HEK293 (cell line): ENCODE data around the gene FLYWCH1.

Experiments
- BCL11B ChIP-seq: fragments of 450-650 bp; formaldehyde crosslinking; IDR thresholded peaks from 2 replicates; pipeline ENCODE4 v1.5.1; 2016; ENCODE audit warnings: low read depth, missing biosample characterization, missing genetic modification characterization
- ELK4 ChIP-seq: IDR thresholded peaks from 2 replicates; pipeline ENCODE4 v1.6.1; 2011; ENCODE audit warnings: mild to moderate bottlenecking, low read depth, low read length, borderline replicate concordance
- FEZF1 ChIP-seq: fragments of 450-650 bp; formaldehyde crosslinking; IDR thresholded peaks from 2 replicates; pipeline ENCODE4 v1.5.1; 2016; ENCODE audit warnings: missing biosample characterization, missing genetic modification characterization
- MEIS1 ChIP-seq: sonication (generic); formaldehyde crosslinking; IDR thresholded peaks from 2 replicates; pipeline ENCODE4 v1.8.1; 2022; ENCODE audit warnings: missing genetic modification reagents, mild to moderate bottlenecking, borderline replicate concordance
- SCRT2 ChIP-seq: fragments of 450-650 bp; formaldehyde crosslinking; IDR thresholded peaks from 2 replicates; pipeline ENCODE4 v1.5.1; 2016; ENCODE audit warnings: missing biosample characterization, missing genetic modification characterization
- ZBTB10 ChIP-seq: fragments of 450-650 bp; formaldehyde crosslinking; IDR thresholded peaks from 2 replicates; pipeline ENCODE4 v1.5.1; 2016; ENCODE audit warnings: missing biosample characterization, missing genetic modification characterization
- ZBTB11 ChIP-seq: fragments of 450-650 bp; formaldehyde crosslinking; conservative IDR thresholded peaks from 2 replicates; pipeline ENCODE4 v1.5.1; 2016; ENCODE audit warnings: low read depth, missing biosample characterization, missing genetic modification characterization
- ZNF10 ChIP-seq: fragments of 450-650 bp; formaldehyde crosslinking; IDR thresholded peaks from 2 replicates; pipeline ENCODE4 v1.5.1; 2017; ENCODE audit warnings: missing biosample characterization, missing genetic modification characterization
- ZNF121 ChIP-seq: fragments of 450-650 bp; formaldehyde crosslinking; IDR thresholded peaks from 2 replicates; pipeline ENCODE4 v1.5.1; 2016; ENCODE audit warnings: missing biosample characterization, missing genetic modification characterization
- ZNF2 ChIP-seq: fragments of 450-650 bp; formaldehyde crosslinking; IDR thresholded peaks from 2 replicates; pipeline ENCODE4 v1.5.1; 2016; ENCODE audit warnings: missing biosample characterization, missing genetic modification characterization
- ZNF214 ChIP-seq: fragments of 450-650 bp; formaldehyde crosslinking; IDR thresholded peaks from 2 replicates; pipeline ENCODE4 v1.5.1; 2017; ENCODE audit warnings: missing biosample characterization, mild to moderate bottlenecking, missing genetic modification characterization, borderline replicate concordance
- ZNF23 ChIP-seq: fragments of 450-650 bp; formaldehyde crosslinking; IDR thresholded peaks from 2 replicates; pipeline ENCODE4 v1.5.1; 2016; ENCODE audit warnings: missing biosample characterization, missing genetic modification characterization, borderline replicate concordance
- ZNF280C ChIP-seq: fragments of 450-650 bp; formaldehyde crosslinking; IDR thresholded peaks from 2 replicates; pipeline ENCODE4 v1.5.1; 2016; ENCODE audit warnings: missing biosample characterization, missing genetic modification characterization
- ZNF426 ChIP-seq: fragments of 450-650 bp; formaldehyde crosslinking; IDR thresholded peaks from 2 replicates; pipeline ENCODE4 v1.5.1; 2017; ENCODE audit warnings: missing biosample characterization, missing genetic modification characterization, mild to moderate bottlenecking, inconsistent platforms, moderate library complexity
- ZNF510 ChIP-seq: fragments of 450-650 bp; formaldehyde crosslinking; IDR thresholded peaks from 2 replicates; pipeline ENCODE4 v1.5.1; 2018; ENCODE audit warnings: mild to moderate bottlenecking, missing genetic modification characterization, missing biosample characterization; ENCODE audit not compliant: insufficient replicate concordance
- ZNF571 ChIP-seq: fragments of 450-650 bp; formaldehyde crosslinking; IDR thresholded peaks from 2 replicates; pipeline ENCODE4 v1.5.0; 2017; ENCODE audit warnings: missing biosample characterization, missing genetic modification characterization
- ZNF670 ChIP-seq: fragments of 450-650 bp; formaldehyde crosslinking; IDR thresholded peaks from 2 replicates; pipeline ENCODE4 v1.5.1; 2016; ENCODE audit warnings: missing biosample characterization, missing genetic modification characterization, low read depth
- ZNF692 ChIP-seq: fragments of 450-650 bp; formaldehyde crosslinking; IDR thresholded peaks from 2 replicates; pipeline ENCODE4 v1.5.1; 2016; ENCODE audit warnings: missing biosample characterization, missing genetic modification characterization
- ZNF768 ChIP-seq: fragments of 450-650 bp; formaldehyde crosslinking; IDR thresholded peaks from 2 replicates; pipeline ENCODE4 v1.5.1; 2018; ENCODE audit warnings: missing biosample characterization, mild to moderate bottlenecking, missing genetic modification characterization
- ZNF791 ChIP-seq: fragments of 450-650 bp; formaldehyde crosslinking; IDR thresholded peaks from 2 replicates; pipeline ENCODE4 v1.5.1; 2016; ENCODE audit warnings: missing biosample characterization, missing genetic modification characterization
- ZSCAN30 ChIP-seq: fragments of 450-650 bp; IDR thresholded peaks from 2 replicates; pipeline ENCODE4 v1.5.1; 2018; ENCODE audit warnings: missing biosample characterization, mild to moderate bottlenecking, missing genetic modification characterization, moderate library complexity

Gene FLYWCH1

GRCh38 chr16:2912330-2913199 is 834 bp downstream of the FLYWCH1 start (continued):
- TF ChIP-seq ZBTB11 (no peak), ZBTB10 (tag by site-specific recombination) (0 out of 2 replicates have a peak, but pooled peaks have one; percentile 30), ELK4 (no peak), ZNF426 (tag by site-specific recombination) (no peak), ZNF571 (no peak), ZNF10 (tag by site-specific recombination) (no peak), ZNF670 (tag by site-specific recombination) (no peak), MEIS1 (CRISPR knock-in tag) (no peak), ZNF768 (tag by site-specific recombination) (no peak), ZNF692 (no peak), ZSCAN30 (no peak), ZNF2 (tag by site-specific recombination) (0 out of 2 replicates have a peak, but pooled peaks have one; percentile 67), ZNF121 (no peak), ZNF214 (tag by site-specific recombination) (no peak), ZNF510 (tag by site-specific recombination) (no peak), BCL11B (tag by site-specific recombination) (no peak), FEZF1 (tag by site-specific recombination) (no peak), SCRT2 (tag by site-specific recombination) (peak; percentile 56; the same call in 1 of the 2 replicates), ZNF791 (no peak), ZNF280C (tag by site-specific recombination) (no peak), ZNF23 (tag by site-specific recombination) (no peak)
